HL-60 (cell line): ENCODE data around the gene SHISA6.

ENCODE experiments used
- CTCF ChIP-seq: IDR thresholded peaks from one replicate; pipeline ENCODE4 v1.5.1; 2011; ENCODE audit warnings: low read length, control low read depth, inconsistent platforms; ENCODE audit not compliant: insufficient read depth
- GABPA ChIP-seq: IDR thresholded peaks from 2 replicates; pipeline ENCODE4 v1.6.1; 2012; ENCODE audit warnings: low read depth
- POLR2AphosphoS5 ChIP-seq: IDR thresholded peaks from 2 replicates; pipeline ENCODE4 v1.6.1; 2012; ENCODE audit warnings: low read depth
- REST ChIP-seq: IDR thresholded peaks from 2 replicates; pipeline ENCODE4 v1.6.1; 2012; ENCODE audit warnings: low read depth; ENCODE audit not compliant: insufficient replicate concordance

- no peak for TF ChIP-seq CTCF
- TF ChIP-seq GABPA = no peak
- no peak for TF ChIP-seq POLR2AphosphoS5
- TF ChIP-seq REST = no peak
Observed at GRCh38 chr17:11290814-11291213, 49.8 kb downstream of the SHISA6 start.
